GM18499 (cell line): ENCODE measurements around the gene PDCD1LG2.
A peak's percentile ranks its signal among the peaks of the same experiment; 100 is the strongest.
"Not testable (repeated sequence)": the region's sequence is repeated elsewhere in the genome, so short reads cannot be mapped to it uniquely, and the experiment has no call there.

ENCODE experiments used
- ATAC-seq: cut with Tn5 transposase; IDR thresholded peaks from one replicate; pipeline ENCODE4 v1.9.1; 2021; ENCODE audit warnings: moderate number of reproducible peaks; ENCODE audit not compliant: insufficient read depth, unreplicated experiment

PDCD1LG2 gene

GRCh38 chr9:5510360-5510931 is at the start of gene PDCD1LG2:
PDCD1LG2 (plus strand) TSS chr9:5510531; CDS start chr9:5522547, 12,016 bp downstream.
- peak; percentile 71 for ATAC-seq

- not testable (repeated sequence) for ATAC-seq
Measured at GRCh38 chr9:5464831-5465330, 45.5 kb upstream of the PDCD1LG2 start.

- ATAC-seq = no peak
Measured at GRCh38 chr9:5466005-5466404, 44.3 kb upstream of the PDCD1LG2 start.

- ATAC-seq = no peak
Measured at GRCh38 chr9:5466766-5467165, 43.6 kb upstream of the PDCD1LG2 start.

GRCh38 chr9:5468850-5469249 is 41.5 kb upstream of the PDCD1LG2 start:
- no peak for ATAC-seq

- ATAC-seq = no peak
Measured at GRCh38 chr9:5470122-5470521, 40.2 kb upstream of the PDCD1LG2 start.

GRCh38 chr9:5470816-5471215 is 39.5 kb upstream of the PDCD1LG2 start:
- ATAC-seq = no peak

GRCh38 chr9:5475611-5476010 is 34.7 kb upstream of the PDCD1LG2 start:
- ATAC-seq = not testable (repeated sequence)

GRCh38 chr9:5478206-5478605 is 32.1 kb upstream of the PDCD1LG2 start:
- no peak for ATAC-seq

- ATAC-seq = no peak
Measured at GRCh38 chr9:5479994-5480694, 30.2 kb upstream of the PDCD1LG2 start.

- ATAC-seq = no peak
Measured at GRCh38 chr9:5480919-5481318, 29.4 kb upstream of the PDCD1LG2 start.

GRCh38 chr9:5481322-5482040 is 28.9 kb upstream of the PDCD1LG2 start:
- ATAC-seq = no peak

- ATAC-seq = no peak
Measured at GRCh38 chr9:5482194-5482593, 28.1 kb upstream of the PDCD1LG2 start.

GRCh38 chr9:5483306-5483705 is 27.0 kb upstream of the PDCD1LG2 start:
- ATAC-seq = no peak

- no peak for ATAC-seq
Measured at GRCh38 chr9:5485378-5486085, 24.8 kb upstream of the PDCD1LG2 start.

GRCh38 chr9:5486988-5487387 is 23.3 kb upstream of the PDCD1LG2 start:
- no peak for ATAC-seq

- no peak for ATAC-seq
Measured at GRCh38 chr9:5488221-5489008, 21.9 kb upstream of the PDCD1LG2 start.

GRCh38 chr9:5489630-5490490 is 20.5 kb upstream of the PDCD1LG2 start:
- no peak for ATAC-seq
